NCI-H345 (cell line): ENCODE results near the gene TNNC2.

Experiments used
- DNase-seq: peaks from one replicate; lab custom pipeline; 2025; lab: John Stamatoyannopoulos, UW

Gene TNNC2

GRCh38 chr20:45780159-45780558 is 47.0 kb downstream of the TNNC2 start:
- no peak for DNase-seq

- DNase-seq = no peak
These were observed 47.8 kb downstream of the TNNC2 start for GRCh38 chr20:45779011-45779915.

GRCh38 chr20:45776931-45777330 is 50.2 kb downstream of the TNNC2 start:
- no peak for DNase-seq

- no peak for DNase-seq
These were observed 51.7 kb downstream of the TNNC2 start for GRCh38 chr20:45775411-45775810.

- no peak for DNase-seq
These were observed 52.2 kb downstream of the TNNC2 start for GRCh38 chr20:45774945-45775344.
